Thymus (tissue), 11 donors: ENCODE results near the gene TBX4. TPM values are rescaled to one million over a fixed set of nuclear protein-coding genes. Genes with fewer than 3 reads are reported as not detected.

Experiments used
- DNase-seq, 9 donors: peaks; one replicate each; pipeline ENCODE4 v3.0.0-alpha.2; 2013; ENCODE audit warnings: low spot score in 9 of 9, low read depth in 6 of 9, missing footprints in 1 of 9
- H3K27ac ChIP-seq, 2 donors: one replicate each; pipeline ENCODE4 v1.5.1; 2013; ENCODE audit warnings: control low read depth in 1 of 2, low read depth in 1 of 2, low read length in 1 of 2, mild to moderate bottlenecking in 1 of 2, moderate library complexity in 1 of 2
- H3K27me3 ChIP-seq, 2 donors: one replicate each; pipeline ENCODE4 v1.5.1; 2013; ENCODE audit warnings: low read length in 1 of 2; ENCODE audit not compliant: control insufficient read depth in 2 of 2, insufficient read depth in 1 of 2
- H3K36me3 ChIP-seq, 2 donors: one replicate each; pipeline ENCODE4 v1.5.1; 2013; ENCODE audit warnings: low read length in 1 of 2, mild to moderate bottlenecking in 1 of 2, moderate library complexity in 1 of 2; ENCODE audit not compliant: control insufficient read depth in 2 of 2, insufficient read depth in 2 of 2
- H3K4me1 ChIP-seq, 2 donors: one replicate each; pipeline ENCODE4 v1.5.1; 2013; ENCODE audit warnings: low read length in 2 of 2; ENCODE audit not compliant: control insufficient read depth in 2 of 2, insufficient read depth in 2 of 2
- H3K4me3 ChIP-seq, 2 donors: one replicate each; pipeline ENCODE4 v1.5.1; 2013; ENCODE audit warnings: low read length in 2 of 2, control low read depth in 1 of 2, mild to moderate bottlenecking in 1 of 2
- H3K9me3 ChIP-seq, 2 donors: one replicate each; pipeline ENCODE4 v1.5.1; 2013; ENCODE audit warnings: low read length in 1 of 2, mild to moderate bottlenecking in 1 of 2; ENCODE audit not compliant: control insufficient read depth in 2 of 2, insufficient read depth in 1 of 2
- WGBS: extraction: QIAGEN DNeasy Blood & Tissue Kit; methylation state at CpG from one replicate; pipeline ENCODE4 v1.1.7; 2013; 5-methylcytosine and 5-hydroxymethylcytosine counted together
- polyA plus RNA-seq: library from polyadenylated mRNA; stranded (reverse); fragments of 200-250 nt; gene quantifications from one replicate; pipeline ENCODE4 v1.2.3, GENCODE V29; 2013
- total RNA-seq: library from RNA; stranded (reverse); fragments of 120-200 nt; gene quantifications from one replicate; pipeline ENCODE4 v1.2.4, GENCODE V29; 2013
- donor health status: healthy.

Gene TBX4
- total and polyA plus RNA-seq, 2 donors, result 0.11 to 0.14 TPM

DNA sequence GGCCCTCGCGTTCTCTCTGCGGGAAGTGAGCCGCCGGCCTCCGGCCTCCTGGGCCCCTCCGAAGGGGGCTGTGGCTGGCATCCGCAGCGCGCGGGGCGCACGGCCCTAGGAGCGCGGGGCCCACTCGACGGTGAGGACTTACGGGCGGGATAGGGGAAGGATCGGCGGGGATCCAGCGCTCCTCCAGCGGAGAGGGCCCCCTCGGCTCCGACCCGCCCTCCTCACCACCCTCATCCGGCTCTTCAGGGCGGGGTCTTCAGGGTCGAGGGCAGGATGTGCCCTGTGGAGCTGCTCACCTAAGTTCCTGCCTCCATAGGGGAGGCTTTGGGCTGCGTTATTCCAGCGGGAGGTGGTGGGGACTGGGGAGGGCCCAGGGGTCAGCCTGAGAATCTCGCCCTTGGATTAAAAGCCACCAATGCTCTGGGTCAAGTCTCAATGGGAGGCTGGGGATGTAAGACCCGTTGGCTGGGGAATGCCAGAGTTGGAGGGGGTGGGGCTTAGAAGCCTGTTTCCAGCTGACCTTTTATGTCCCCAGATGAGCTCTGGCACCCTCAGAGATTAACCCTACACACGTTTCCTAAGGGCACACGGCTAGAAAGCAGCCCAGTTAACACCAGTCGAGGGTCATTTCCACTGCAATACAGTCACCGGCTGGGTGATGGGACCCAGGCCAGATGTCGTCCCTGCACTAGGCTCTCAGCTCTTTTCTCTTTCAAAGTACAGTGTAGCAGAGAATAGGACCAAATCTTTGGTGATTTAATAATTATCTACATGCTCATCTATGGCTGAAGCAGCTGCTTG, 39.2 kb upstream of the TBX4 start:
- Histone ChIP-seq H3K9me3 (peaks cover 0 to 9% of the 10 kb centered on the region in 2 donors), H3K27ac (no peak overlapping the region), H3K27me3 (peaks cover 69 to 98% of the 10 kb centered on the region in 2 donors), H3K4me3 (peak overlapping the region; percentile 20 to 51), H3K4me1 (peaks cover 17 to 35% of the 10 kb centered on the region in 2 donors), H3K36me3 (no peaks in the 10 kb centered on the region)
- DNase-seq, result no peak
- WGBS, result 13% methylated on average over 38 of the region's 38 CpGs

DNA sequence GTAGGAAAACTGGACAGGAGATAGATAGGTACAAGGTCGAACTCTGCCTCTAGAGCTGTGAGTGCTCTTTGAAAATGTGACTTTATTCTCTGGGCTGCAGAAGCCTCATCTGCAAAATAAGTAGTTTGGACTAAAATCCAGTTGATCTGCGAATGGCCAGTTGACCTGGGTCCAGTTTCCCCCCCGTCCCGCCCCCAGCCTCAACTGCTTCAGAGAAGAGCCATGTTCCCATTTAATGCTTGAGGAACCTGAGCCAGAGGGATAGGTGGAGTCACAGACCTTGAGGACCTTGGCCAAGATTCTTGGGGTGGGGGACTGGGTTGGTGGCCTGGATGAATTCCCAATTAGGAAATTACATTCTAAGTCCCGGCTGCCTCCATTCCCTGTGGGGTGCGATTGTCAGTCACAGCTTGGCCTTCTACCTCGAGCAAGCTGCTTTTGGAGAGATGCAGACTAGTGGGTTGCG, 38.5 kb upstream of the TBX4 start:
- WGBS, result 93% methylated on average over 8 of the region's 8 CpGs
- Histone ChIP-seq H3K4me1 (peaks cover 17 to 33% of the 10 kb centered on the region in 2 donors), H3K9me3 (peaks cover 0 to 9% of the 10 kb centered on the region in 2 donors), H3K36me3 (no peaks in the 10 kb centered on the region), H3K27me3 (peaks cover 63 to 93% of the 10 kb centered on the region in 2 donors), H3K4me3 (no peak overlapping the region), H3K27ac (no peak overlapping the region)
- no peak for DNase-seq

DNA sequence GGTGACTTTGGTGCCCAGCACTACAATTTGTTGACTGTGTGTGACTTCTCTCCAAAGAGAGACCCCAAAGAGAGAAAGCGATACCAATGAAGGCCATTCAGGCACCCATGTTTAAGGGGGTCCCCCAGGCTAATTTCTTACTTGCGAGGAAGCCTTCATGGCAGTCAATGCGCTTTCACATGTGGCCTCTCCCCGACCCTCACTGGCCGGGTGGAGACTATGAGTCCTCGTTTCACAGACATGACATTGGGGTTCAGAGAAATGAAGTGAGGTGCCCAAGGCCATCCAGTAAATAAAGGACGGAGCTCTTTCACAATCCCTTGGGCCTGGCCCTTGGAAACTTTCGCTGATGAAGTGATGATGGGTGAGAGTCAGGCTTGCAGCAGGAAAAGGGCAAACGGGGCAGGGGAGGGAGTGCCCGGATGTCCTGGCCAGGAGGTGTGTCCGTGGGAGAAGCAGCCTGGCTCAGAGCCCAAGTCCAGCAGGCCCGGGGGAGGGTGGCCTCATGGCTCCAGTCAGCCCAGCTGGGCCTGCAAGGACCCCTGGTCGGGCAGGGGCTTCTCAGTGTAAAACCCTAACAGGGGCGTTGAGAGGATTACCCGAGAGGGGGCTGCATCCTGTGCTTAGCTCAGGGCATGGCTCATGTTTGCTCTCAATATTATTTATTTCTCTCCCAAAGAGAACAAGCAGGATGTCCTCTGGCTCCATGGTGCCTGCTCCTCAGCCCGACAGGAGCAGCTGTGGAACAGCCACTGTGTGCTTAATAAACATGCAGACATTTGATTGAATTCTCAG, 37.9 kb upstream of the TBX4 start:
- 88% methylated on average over 16 of the region's 16 CpGs for WGBS
- peaks cover 57 to 90% of the 10 kb centered on the region in 2 donors for H3K27me3 ChIP-seq
- no peak overlapping the region for H3K27ac ChIP-seq
- peaks cover 17 to 30% of the 10 kb centered on the region in 2 donors for H3K4me1 ChIP-seq
- H3K36me3 ChIP-seq, result no peaks in the 10 kb centered on the region
- DNase-seq, result no peak
- no peak overlapping the region for H3K4me3 ChIP-seq
- peaks cover 0 to 9% of the 10 kb centered on the region in 2 donors for H3K9me3 ChIP-seq

DNA sequence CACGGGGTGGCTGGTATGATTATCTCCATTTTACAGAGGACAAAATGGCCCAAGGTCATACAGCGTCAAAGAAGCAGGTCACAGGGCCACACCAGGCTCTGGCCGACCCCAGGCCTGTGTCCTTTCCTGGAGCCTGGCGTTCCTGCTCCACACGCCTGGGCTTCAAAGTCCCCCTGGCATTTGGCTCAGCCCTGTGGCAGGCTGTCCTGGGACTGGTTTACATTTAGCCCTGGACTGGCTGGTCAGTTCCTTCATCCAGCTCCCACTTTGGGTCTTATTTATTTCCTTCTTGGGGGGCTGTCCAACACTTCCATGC, 37.3 kb upstream of the TBX4 start:
- peaks cover 0 to 9% of the 10 kb centered on the region in 2 donors for H3K9me3 ChIP-seq
- H3K4me3 ChIP-seq, result no peak overlapping the region
- WGBS, result 97% methylated on average over 5 of the region's 5 CpGs
- no peak overlapping the region for H3K27ac ChIP-seq
- H3K27me3 ChIP-seq, result peaks cover 53 to 91% of the 10 kb centered on the region in 2 donors
- DNase-seq, result no peak
- H3K4me1 ChIP-seq, result peaks cover 17 to 30% of the 10 kb centered on the region in 2 donors
- H3K36me3 ChIP-seq, result no peaks in the 10 kb centered on the region

DNA sequence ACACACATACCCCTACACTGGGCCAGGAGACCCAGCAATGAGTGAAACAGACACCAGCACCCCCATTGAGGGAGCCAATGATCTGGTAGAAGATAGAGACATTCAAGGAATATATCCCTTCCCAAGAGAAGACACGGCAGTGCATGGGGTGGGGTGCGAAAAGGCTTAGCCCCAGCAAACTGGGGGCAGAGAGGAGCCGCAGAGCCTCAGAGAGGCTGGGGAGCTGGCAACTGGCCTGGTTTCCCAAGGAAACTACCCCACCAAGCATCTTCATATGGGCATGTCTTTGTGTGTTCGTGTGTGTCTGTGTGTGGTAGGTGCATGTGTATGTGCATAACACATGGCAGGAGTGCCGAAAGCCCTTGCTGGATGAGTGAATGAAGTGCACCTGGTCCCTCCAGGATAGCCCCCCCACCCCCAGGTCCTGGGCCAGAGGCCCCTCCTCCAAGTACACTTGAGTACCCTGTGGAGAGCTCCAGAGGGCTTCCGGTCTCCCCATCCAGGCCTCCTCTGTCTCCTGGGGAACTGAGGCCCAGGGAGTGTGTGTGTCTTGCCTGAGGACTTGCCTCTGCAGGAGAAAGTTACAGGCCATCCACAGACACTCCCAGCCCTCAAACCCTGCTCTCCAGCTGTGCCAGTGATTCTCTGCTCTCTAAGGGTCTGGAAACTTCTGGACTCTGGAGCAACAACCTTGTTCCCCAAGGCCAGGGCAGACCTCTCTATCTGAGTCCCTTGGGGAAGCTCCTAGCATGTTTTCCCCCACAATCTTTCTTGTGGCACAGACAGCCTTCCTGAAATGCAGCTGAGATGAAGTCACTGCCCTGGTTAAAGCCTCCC, 36.6 kb upstream of the TBX4 start:
- DNase-seq, result no peak
- no peak overlapping the region for H3K27ac ChIP-seq
- peaks cover 16 to 26% of the 10 kb centered on the region in 2 donors for H3K4me1 ChIP-seq
- H3K27me3 ChIP-seq, result peaks cover 49 to 91% of the 10 kb centered on the region in 2 donors
- H3K36me3 ChIP-seq, result no peaks in the 10 kb centered on the region
- over 99% methylated on average over 6 of the region's 6 CpGs for WGBS
- no peak overlapping the region for H3K4me3 ChIP-seq
- H3K9me3 ChIP-seq, result peaks cover 0 to 3% of the 10 kb centered on the region in 2 donors

DNA sequence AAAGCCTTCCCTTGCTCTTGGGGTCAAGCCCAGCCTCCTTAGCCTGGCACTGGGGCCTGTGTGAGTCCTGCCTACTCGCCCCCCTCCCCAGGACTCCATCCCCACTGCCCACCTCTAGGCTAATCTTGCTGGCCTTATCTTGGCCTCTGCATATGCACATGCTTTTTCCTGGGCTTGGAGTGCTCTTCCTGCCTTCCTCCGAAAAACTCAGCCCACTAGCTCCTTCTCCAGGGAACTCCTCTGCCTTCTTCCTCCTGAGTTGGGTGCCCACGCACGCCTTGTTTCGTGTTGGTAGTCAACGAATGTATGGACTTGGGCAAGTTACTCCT, 36.0 kb upstream of the TBX4 start:
- Histone ChIP-seq H3K27ac (no peak overlapping the region), H3K9me3 (no peaks in the 10 kb centered on the region), H3K27me3 (peaks cover 44 to 90% of the 10 kb centered on the region in 2 donors), H3K4me1 (peaks cover 11 to 22% of the 10 kb centered on the region in 2 donors), H3K36me3 (no peaks in the 10 kb centered on the region), H3K4me3 (no peak overlapping the region)
- 93% methylated on average over 6 of the region's 6 CpGs for whole genome bisulfite sequencing
- no peak for DNase-seq

DNA sequence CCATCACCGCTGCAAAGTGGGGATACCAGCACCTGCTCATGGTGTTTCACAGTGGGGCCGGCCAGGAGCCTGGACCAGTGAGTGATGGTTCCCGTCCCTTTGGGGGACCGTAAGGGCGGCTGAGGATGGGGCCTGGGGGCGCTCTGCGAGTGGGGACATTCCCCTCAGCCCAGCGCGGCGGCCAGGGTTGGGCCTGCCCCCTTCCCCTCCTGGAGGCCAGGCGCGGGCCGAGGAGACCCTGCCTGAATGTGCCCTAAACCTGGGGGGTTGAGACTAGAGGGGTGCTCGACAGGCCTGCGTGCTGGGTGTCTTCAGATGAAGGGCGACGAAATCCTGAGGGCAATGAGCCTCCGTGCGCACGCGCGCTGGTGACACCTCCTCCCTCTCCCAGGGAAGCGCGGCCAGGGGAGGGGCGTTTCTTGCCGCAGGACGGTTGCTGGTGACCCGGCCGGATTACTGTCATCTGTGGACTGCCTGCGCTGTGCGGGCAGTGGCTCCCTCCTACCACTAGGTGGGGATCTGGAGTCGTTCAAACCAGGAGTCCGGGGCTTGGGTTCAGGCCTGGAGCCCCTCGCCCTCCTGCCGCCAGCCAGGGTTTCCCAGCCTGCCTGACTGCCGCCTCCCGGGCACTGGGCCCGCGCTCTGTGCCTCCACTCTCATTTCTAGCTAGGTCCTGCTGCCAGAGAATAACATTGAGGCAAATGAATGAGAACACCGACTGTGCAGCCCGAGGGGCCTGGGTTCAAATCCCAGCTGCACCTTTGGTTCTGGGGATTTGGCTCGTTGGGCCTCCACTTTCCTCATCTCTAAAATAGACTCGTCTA, 35.5 kb upstream of the TBX4 start:
- Histone ChIP-seq H3K4me1 (peaks cover 7 to 17% of the 10 kb centered on the region in 2 donors), H3K36me3 (no peaks in the 10 kb centered on the region), H3K27me3 (peaks cover 38 to 87% of the 10 kb centered on the region in 2 donors), H3K4me3 (no peak overlapping the region), H3K27ac (no peak overlapping the region), H3K9me3 (no peaks in the 10 kb centered on the region)
- DNase-seq, result peak in 5 of 9 donors; percentile 33 to 57 (median 44)
- WGBS, result 29% methylated on average over 43 of the region's 43 CpGs

DNA sequence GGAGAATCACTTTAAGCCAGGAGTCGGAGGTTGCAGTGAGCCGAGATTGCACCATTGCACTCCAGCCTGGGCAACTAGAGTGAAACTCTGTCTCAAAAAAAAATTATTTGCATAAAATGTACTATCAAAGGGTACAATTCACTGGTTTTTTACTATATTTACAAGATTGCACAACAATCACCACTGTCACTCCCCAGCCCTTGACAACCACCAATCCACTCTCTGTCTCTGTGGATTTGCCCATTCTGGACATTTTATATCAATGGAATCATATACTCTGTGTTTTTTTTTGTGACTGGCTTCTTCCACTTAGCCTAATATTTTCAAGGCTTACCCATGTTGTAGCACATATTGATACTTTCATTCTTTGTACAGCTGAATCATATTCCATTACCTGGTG, 33.8 kb upstream of the TBX4 start:
- DNase-seq, result no peak
- Histone ChIP-seq H3K4me1 (peaks cover 0 to 4% of the 10 kb centered on the region in 2 donors), H3K27ac (no peak overlapping the region), H3K36me3 (no peaks in the 10 kb centered on the region), H3K4me3 (no peak overlapping the region), H3K27me3 (peaks cover 22 to 77% of the 10 kb centered on the region in 2 donors), H3K9me3 (no peaks in the 10 kb centered on the region)
- 94% methylated on average over 2 of the region's 2 CpGs for WGBS
